ENCODE results near the gene HOXD12.

HOXD12 gene

DNA sequence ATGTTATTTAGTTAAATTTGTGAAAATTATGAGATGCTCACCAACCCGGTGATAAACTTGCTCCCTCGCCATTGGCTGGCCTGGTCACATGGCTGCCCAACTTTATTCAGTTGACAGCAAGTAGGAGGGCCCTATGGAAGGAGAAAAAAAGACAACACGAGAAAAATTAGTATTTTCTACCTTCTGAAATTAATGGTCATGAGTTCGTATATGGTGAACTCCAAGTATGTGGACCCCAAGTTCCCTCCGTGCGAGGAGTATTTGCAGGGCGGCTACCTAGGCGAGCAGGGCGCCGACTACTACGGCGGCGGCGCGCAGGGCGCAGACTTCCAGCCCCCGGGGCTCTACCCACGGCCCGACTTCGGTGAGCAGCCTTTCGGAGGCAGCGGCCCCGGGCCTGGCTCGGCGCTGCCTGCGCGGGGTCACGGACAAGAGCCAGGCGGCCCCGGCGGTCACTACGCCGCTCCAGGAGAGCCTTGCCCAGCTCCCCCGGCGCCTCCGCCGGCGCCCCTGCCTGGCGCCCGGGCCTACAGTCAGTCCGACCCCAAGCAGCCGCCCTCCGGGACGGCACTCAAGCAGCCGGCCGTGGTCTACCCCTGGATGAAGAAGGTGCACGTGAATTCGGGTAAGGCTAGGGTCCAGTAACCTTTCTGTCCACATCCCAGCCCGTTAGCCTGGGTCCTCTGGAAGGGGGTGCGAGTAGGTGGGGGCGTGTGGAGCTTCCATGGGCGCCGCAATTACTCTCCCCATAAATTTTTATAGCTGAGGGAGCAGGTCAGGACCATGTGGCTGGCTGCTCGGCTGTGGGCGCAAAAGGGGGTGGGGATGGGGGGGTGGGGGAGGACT is 52.1 kb downstream of the HOXD12 start, which contains the start of gene HOXD4:
Gene HOXD4 (plus strand): TSS at position 109 of the 846 bp plus-strand sequence. CDS start 84 bp downstream, at position 193.
- no peak for DNase-seq
